ENCODE results near the gene TUBB6.

TUBB6 gene

GRCh38 chr18:12314591-12315305, 6.7 kb downstream of the TUBB6 start:
- no peak for DNase-seq (ENCODE audit: low read depth)

- no peak for DNase-seq (ENCODE audit: low read depth)
These were observed 7.4 kb downstream of the TUBB6 start for GRCh38 chr18:12315490-12315889.

GRCh38 chr18:12315911-12316310, 7.9 kb downstream of the TUBB6 start:
- DNase-seq (ENCODE audit: low read depth) = no peak

- DNase-seq (ENCODE audit: low read depth) = no peak
These were observed 9.8 kb downstream of the TUBB6 start for GRCh38 chr18:12317664-12318333.

- DNase-seq (ENCODE audit: low read depth) = no peak
These were observed 10.3 kb downstream of the TUBB6 start for GRCh38 chr18:12318334-12318697.

GRCh38 chr18:12318857-12319256, 10.8 kb downstream of the TUBB6 start:
- no peak for DNase-seq (ENCODE audit: low read depth)

GRCh38 chr18:12321333-12321732, 13.3 kb downstream of the TUBB6 start:
- DNase-seq (ENCODE audit: low read depth) = no peak

GRCh38 chr18:12324991-12325725, 17.1 kb downstream of the TUBB6 start:
- no peak for DNase-seq (ENCODE audit: low read depth)

GRCh38 chr18:12325726-12326245, 17.7 kb downstream of the TUBB6 start:
- DNase-seq (ENCODE audit: low read depth) = no peak

- no peak for DNase-seq (ENCODE audit: low read depth)
These were observed 18.8 kb downstream of the TUBB6 start for GRCh38 chr18:12326711-12327460.

GRCh38 chr18:12327510-12328178, 19.6 kb downstream of the TUBB6 start:
- peak; percentile 46 for DNase-seq (ENCODE audit: low read depth)

GRCh38 chr18:12328179-12328823, 20.3 kb downstream of the TUBB6 start:
- DNase-seq (ENCODE audit: low read depth) = no peak

- no peak for DNase-seq (ENCODE audit: low read depth)
These were observed 21.2 kb downstream of the TUBB6 start for GRCh38 chr18:12329125-12329698.

- DNase-seq (ENCODE audit: low read depth) = no peak
These were observed 22.7 kb downstream of the TUBB6 start for GRCh38 chr18:12330766-12331165.

- DNase-seq (ENCODE audit: low read depth) = no peak
These were observed 25.7 kb downstream of the TUBB6 start for GRCh38 chr18:12333506-12334290.

- DNase-seq (ENCODE audit: low read depth) = no peak
These were observed 26.3 kb downstream of the TUBB6 start for GRCh38 chr18:12334366-12334808.

GRCh38 chr18:12334863-12335262, 26.8 kb downstream of the TUBB6 start:
- no peak for DNase-seq (ENCODE audit: low read depth)

GRCh38 chr18:12335503-12335902, 27.5 kb downstream of the TUBB6 start:
- no peak for DNase-seq (ENCODE audit: low read depth)

- no peak for DNase-seq (ENCODE audit: low read depth)
These were observed 28.2 kb downstream of the TUBB6 start for GRCh38 chr18:12336171-12336613.

- DNase-seq (ENCODE audit: low read depth) = no peak
These were observed 28.8 kb downstream of the TUBB6 start for GRCh38 chr18:12336887-12337286.

Data from T follicular helper cell (primary cell).